GM23248 (cell line): ENCODE measurements around the gene CDR2.

Experiments used
- EZH2 ChIP-seq: fragments of 200-600 bp; sonication (generic); IDR thresholded peaks from 2 replicates; pipeline ENCODE4 v1.6.1; 2018; ENCODE audit warnings: antibody characterized with exemption, mild to moderate bottlenecking; ENCODE audit not compliant: insufficient read depth, poor library complexity, severe bottlenecking
- EZH2phosphoT487 ChIP-seq: fragments of 200-600 bp; sonication (generic); IDR thresholded peaks from 2 replicates; pipeline ENCODE4 v1.6.1; 2018; ENCODE audit warnings: antibody characterized with exemption, moderate library complexity, mild to moderate bottlenecking, low read depth; ENCODE audit not compliant: insufficient read depth

DNA sequence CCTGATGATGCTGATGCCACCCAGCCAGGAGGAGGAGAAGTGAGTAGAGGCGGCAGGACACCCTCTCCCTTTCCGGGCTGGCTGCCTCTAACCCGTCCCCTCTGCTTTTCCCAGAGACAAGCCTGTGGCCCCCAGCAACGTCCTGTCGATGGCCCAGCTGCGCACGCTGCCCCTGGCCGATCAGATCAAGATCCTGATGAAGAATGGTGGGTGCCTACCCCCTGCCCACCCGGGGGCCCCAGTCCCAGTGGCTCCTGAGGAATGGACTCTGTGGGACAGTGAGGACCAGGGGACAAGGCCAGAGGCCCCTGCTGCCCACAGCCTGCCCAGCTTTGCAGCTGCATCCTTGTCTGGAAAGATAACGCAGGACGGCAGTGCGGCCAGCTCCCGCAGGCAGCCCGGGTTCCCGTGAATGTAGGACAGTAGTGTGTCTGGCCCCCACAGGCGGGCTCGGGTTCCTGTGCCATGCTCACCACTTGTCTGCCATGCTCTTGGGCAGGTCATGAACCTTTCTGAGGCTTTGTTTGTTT is 57.4 kb downstream of the CDR2 start:
- no peak for TF ChIP-seq EZH2
- no peak for TF ChIP-seq EZH2phosphoT487
